GM10248 (cell line): ENCODE results near the gene SPAG4.

ENCODE experiments used
- CTCF ChIA-PET: fragments of 300-600 bp; sonication (Branson Sonifier 250); formaldehyde crosslinking; extraction: SDS; loops from one replicate; lab custom pipeline; 2021; ENCODE audit warnings: antibody characterized with exemption; lab: Yijun Ruan, JAX
- POLR2A ChIA-PET: fragments of 350-650 bp; sonication (Branson Sonifier 250); formaldehyde crosslinking; extraction: SDS; loops from one replicate; lab custom pipeline; 2020; ENCODE audit warnings: antibody characterized with exemption; lab: Yijun Ruan, JAX
- DNase-seq: peaks from one replicate; pipeline ENCODE4 v3.0.0; 2012; ENCODE audit errors: extremely low spot score
- CTCF ChIP-seq: IDR thresholded peaks from 2 replicates; pipeline ENCODE4 v1.5.1; 2012; ENCODE audit warnings: mild to moderate bottlenecking, low read depth; ENCODE audit errors: extremely low read depth, missing control alignments, control extremely low read depth

The SPAG4 gene

GRCh38 chr20:35587436-35587835, 28.2 kb upstream of the SPAG4 start:
- no peak for TF ChIP-seq CTCF
- no peak for DNase-seq
- ChIA-PET POLR2A (no interaction called here), CTCF (interaction anchor here (0.8 to 1.7 kb wide), 3 partner anchors 9 to 32 kb away, joined by 3 to 4 read pairs (median 3); no protein-coding TSS in a partner anchor)

DNA sequence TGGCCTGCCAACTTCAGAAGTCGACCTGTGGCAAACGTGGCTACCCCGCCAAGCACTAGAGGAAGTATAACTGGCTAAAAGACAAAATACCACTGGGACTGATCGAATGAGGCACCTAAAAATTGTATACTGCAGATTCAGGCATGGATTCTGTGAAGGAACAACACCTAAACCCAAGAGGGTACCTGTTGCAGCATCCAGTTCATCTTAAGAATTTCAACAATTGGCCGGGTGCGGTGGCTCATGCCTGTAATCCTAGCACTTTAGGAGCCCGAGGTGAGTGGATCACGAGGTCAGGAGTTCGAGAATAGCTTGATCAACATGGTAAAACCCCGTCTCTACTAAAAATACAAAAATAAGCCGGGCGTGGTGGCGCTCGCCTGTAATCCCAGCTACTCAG, 27.2 kb upstream of the SPAG4 start:
- ChIA-PET CTCF (interaction anchor here (1.1 to 1.7 kb wide), 3 partner anchors 10 to 31 kb away, joined by 4 to 5 read pairs (median 4); no protein-coding TSS in a partner anchor), POLR2A (interaction anchor here (0.6 kb wide), 1 partner anchor 10 kb away, joined by 3 read pairs; no protein-coding TSS in a partner anchor)
- no peak for TF ChIP-seq CTCF
- DNase-seq: no peak

GRCh38 chr20:35592339-35592974, 23.2 kb upstream of the SPAG4 start:
- DNase-seq: no peak
- CTCF ChIA-PET: interaction anchor here (0.9 kb wide), 1 partner anchor 9 kb away, joined by 3 read pairs; no protein-coding TSS in a partner anchor
- POLR2A ChIA-PET: interaction anchor here (0.6 to 1.2 kb wide), 3 partner anchors 87 to 114 kb away, joined by 3 to 8 read pairs (median 4); partner anchors contain the start of genes NFS1 and ROMO1
- no peak for TF ChIP-seq CTCF

- POLR2A ChIA-PET: no interaction called here
Observed at GRCh38 chr20:35595456-35595855, 20.2 kb upstream of the SPAG4 start.

DNA sequence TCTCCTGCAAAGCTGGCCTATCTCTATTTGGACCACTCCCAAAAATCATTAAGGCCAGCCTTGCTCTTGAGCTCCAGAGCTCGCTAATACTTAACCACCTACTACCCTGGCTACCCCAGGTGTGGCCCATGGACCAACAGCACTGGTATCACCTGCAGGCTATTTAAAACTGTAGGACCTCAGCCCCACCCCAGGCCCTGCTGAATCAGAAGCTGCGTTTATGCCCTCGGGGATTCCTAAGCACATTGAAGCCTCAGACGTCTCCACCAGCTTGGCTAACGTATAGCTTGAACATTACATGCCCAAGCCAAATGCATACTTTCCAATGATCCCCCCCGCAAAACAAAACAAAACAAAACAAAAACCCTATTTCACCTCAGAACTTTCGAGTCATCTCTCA, 19.7 kb upstream of the SPAG4 start:
- no peak for DNase-seq
- ChIA-PET CTCF (interaction anchor here (2.5 kb wide), 1 partner anchor 9 kb away, joined by 15 read pairs; no protein-coding TSS in a partner anchor), POLR2A (no interaction called here)
- TF ChIP-seq CTCF: no peak

More at GRCh38 chr20:35595456-35595855, 20.2 kb upstream of the SPAG4 start:
- CTCF ChIA-PET: interaction anchor here (2.5 kb wide), 1 partner anchor 10 kb away, joined by 15 read pairs; no protein-coding TSS in a partner anchor
- TF ChIP-seq CTCF: no peak
- DNase-seq: no peak

GRCh38 chr20:35597186-35597585, 18.4 kb upstream of the SPAG4 start:
- ChIA-PET CTCF (no interaction called here), POLR2A (no interaction called here)
- no peak for DNase-seq
- no peak for TF ChIP-seq CTCF
